ENCODE results near the gene SNAI1. TPM values are rescaled to one million over a fixed set of nuclear protein-coding genes. Genes with fewer than 3 reads are reported as not detected.
A peak's percentile ranks its signal among the peaks of the same experiment; 100 is the strongest.

SNAI1 gene
- total and polyA plus RNA-seq, 11 donors: 0.37 to 6.7 (median 1.6) TPM

DNA sequence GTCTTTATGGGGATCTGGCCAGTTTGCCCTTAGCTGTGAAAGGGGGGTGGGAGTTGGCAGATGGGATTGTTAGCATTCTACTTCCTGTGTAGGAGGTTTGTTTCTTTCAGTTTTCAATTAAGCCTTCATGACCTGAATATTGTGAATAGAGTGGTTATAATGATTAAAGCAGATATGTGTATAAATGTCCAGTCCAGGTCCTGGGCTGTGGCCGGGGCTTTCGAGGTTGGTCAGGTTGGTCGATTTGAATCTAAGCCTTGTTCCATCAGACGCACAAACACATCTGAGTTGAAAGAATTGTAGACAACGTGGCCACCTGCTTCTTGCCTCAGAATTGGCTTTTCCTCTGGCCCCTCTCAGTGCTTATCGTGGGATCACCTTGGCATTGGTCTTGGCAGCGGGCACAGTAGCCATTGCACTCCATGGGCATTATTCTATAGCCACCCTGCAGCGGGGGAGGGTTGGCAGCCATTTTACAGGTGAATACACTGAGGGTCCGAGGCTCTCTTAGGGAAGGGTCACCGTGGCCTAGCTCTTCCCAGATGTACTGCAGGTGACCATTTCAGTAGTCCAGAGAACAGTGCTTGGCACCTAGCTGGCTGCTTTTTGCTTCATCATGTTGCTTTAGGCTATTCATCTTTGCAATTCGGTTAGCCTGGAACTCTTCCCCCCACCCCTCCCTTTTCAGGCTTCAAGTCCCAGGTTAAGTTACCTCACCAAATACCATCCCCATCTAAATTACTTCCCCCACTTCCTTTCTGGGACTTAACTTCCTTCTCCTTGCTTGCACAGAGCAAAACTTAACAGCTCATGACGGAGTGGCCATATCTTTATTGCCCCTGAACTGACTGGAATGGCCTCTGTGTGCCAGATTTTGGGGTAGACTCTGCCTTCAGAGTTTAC is 45.5 kb upstream of the SNAI1 start:
- Histone ChIP-seq H3K27me3 (no peaks in the 10 kb centered on the region), H3K4me1 (peaks cover 9 to 49% (median 32%) of the 10 kb centered on the region in 12 donors), H3K4me3 (peak overlapping the region; percentile 69 to 100 (median 97)), H3K9me3 (no peaks in the 10 kb centered on the region), H3K27ac (peak overlapping the region in 11 of 12 donors; percentile 87 to 98 (median 94)), H3K36me3 (peaks cover 0 to 33% (median 22%) of the 10 kb centered on the region in 9 donors)
- WGBS, 4 donors: 18 to 23% (median 20%) methylated on average over 12 of the region's 12 CpGs
- TF ChIP-seq, protein P1, sequence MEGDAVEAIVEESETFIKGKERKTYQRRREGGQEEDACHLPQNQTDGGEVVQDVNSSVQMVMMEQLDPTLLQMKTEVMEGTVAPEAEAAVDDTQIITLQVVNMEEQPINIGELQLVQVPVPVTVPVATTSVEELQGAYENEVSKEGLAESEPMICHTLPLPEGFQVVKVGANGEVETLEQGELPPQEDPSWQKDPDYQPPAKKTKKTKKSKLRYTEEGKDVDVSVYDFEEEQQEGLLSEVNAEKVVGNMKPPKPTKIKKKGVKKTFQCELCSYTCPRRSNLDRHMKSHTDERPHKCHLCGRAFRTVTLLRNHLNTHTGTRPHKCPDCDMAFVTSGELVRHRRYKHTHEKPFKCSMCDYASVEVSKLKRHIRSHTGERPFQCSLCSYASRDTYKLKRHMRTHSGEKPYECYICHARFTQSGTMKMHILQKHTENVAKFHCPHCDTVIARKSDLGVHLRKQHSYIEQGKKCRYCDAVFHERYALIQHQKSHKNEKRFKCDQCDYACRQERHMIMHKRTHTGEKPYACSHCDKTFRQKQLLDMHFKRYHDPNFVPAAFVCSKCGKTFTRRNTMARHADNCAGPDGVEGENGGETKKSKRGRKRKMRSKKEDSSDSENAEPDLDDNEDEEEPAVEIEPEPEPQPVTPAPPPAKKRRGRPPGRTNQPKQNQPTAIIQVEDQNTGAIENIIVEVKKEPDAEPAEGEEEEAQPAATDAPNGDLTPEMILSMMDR (IDR thresholded peaks at IDR 0.05): no peak
- no peak for TF ChIP-seq POLR2A (IDR thresholded peaks at IDR 0.05)
- DNase-seq (no peak), ATAC-seq (peak in 1 of 4 donors; percentile 1)
- intact Hi-C loops (cut with DNase I): no loop called here

DNA sequence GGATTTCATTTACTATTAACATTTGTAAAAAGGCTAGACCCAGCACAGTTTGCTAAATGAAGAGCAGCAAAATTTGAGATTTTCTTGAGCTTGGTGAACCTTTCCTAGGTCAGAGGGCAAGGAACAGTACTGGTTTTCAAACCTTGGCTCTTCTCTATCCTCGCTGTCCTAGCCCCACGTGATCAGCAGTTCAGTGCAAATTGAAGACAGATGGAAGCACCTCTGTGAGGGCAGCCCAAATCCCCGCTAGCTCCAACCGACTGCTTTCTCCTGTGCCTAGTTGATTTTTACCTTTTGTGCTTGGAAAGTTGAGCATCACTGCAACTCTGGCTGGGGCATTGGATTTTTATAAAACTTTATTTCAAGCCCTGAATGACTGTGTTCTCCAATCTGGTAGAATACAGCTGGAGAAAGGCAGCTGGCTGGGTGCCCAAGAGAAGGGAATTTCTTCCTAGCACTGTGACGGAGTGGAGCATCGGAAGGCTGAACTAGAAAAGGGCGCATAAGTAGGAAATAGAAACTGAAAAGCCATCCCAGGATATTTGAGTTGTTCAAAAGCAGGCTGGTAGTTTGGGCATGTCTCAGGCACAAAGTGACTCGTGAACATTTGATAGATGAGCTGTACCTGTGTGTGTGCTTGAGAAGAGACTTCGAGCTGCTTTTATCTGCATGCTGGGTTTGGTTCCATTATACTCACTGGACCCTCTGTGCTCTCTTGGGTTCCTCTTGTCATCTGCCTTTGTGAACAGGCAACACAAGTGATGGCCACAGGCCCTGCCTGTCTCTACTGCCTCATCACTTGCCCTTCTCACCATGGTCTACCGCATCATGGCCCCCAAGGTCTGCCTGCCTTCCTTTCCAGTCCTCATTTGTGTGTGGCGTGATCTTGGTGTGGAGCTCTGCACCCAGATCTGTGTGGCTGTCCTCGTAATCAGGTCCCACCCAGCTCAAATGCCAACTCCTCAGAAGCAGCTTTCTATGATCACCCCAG is 44.3 kb upstream of the SNAI1 start:
- H3K4me3 ChIP-seq: peak overlapping the region in 5 of 12 donors; percentile 19 to 100 (median 97)
- intact Hi-C loops (cut with DNase I): no loop called here
- H3K4me1 ChIP-seq: peaks cover 9 to 49% (median 32%) of the 10 kb centered on the region in 12 donors
- peak in 2 of 4 donors; percentile 9 to 30 for ATAC-seq
- 44 to 56% (median 49%) methylated on average over 12 of the region's 12 CpGs for WGBS, 4 donors
- H3K27ac ChIP-seq: peak overlapping the region in 7 of 12 donors; percentile 1 to 70 (median 17)
- peaks cover 0 to 45% (median 34%) of the 10 kb centered on the region in 9 donors for H3K36me3 ChIP-seq
- peak in 4 of 5 donors; percentile 68 to 72 (median 70) for DNase-seq
- H3K27me3 ChIP-seq: no peaks in the 10 kb centered on the region
- no peaks in the 10 kb centered on the region for H3K9me3 ChIP-seq
- TF ChIP-seq, protein P1 (IDR thresholded peaks at IDR 0.05): no peak
- no peak for TF ChIP-seq POLR2A (IDR thresholded peaks at IDR 0.05)

DNA sequence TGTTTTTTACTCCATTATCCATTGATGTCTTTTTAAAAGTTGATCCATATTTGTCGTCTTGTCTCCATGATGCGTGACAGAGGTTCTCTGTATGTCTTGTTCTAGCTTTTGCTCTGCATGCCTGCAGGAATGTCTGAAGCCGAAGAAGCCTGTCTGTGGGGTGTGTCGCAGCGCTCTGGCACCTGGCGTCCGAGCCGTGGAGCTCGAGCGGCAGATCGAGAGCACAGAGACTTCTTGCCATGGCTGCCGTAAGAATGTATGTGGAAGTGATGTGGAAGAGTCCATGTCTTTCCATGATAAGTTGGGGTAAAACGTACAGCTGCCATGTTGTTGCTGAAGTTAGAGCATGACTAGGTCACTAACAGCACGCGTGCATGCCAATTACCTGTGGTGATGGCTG is 41.3 kb upstream of the SNAI1 start:
- Histone ChIP-seq H3K36me3 (peaks cover 0 to 73% (median 63%) of the 10 kb centered on the region in 9 donors), H3K27me3 (no peaks in the 10 kb centered on the region), H3K9me3 (no peaks in the 10 kb centered on the region), H3K4me1 (peaks cover 9 to 44% (median 28%) of the 10 kb centered on the region in 12 donors), H3K27ac (no peak overlapping the region), H3K4me3 (no peak overlapping the region)
- ATAC-seq: no peak
- TF ChIP-seq POLR2A (IDR thresholded peaks at IDR 0.05): no peak
- TF ChIP-seq, protein P1 (IDR thresholded peaks at IDR 0.05): no peak
- intact Hi-C loops (cut with DNase I): no loop called here
- 92 to 94% (median 93%) methylated on average over 15 of the region's 15 CpGs for WGBS, 4 donors
- DNase-seq: no peak
